ENCODE data around the gene EVI5.

DNA sequence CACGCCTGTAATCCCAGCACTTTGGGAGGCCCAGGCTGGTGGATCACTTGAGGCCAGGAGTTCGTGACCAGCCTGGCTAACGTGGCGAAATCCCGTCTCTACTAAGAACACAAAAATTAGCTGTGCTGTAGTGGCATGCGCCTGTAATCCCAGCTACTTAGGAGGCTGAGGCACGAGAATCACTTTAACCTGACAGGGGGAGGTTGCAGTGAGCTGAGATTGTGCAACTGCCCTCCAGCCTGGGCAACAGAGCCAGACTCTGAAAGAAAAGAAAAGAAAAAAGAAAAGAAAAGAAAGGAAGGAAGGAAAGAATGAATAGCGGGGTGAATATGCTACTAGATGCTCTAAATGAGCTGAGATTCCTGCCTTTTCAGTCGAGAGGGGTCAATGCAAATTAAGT lies 305.3 kb downstream of the EVI5 start:
- TF ChIP-seq POLR2A (IDR thresholded peaks at IDR 0.05; ENCODE audit: low read depth, low read length) = no peak
- TF ChIP-seq POLR2AphosphoS5 (IDR thresholded peaks at IDR 0.05; ENCODE audit: low read depth, low read length) = no peak
